HG02798 (cell line): ENCODE data around the gene HTR3B.

Experiments used
- ATAC-seq: cut with Tn5 transposase; IDR thresholded peaks from one replicate; pipeline ENCODE4 v1.9.1; 2021; ENCODE audit warnings: mild to moderate bottlenecking; ENCODE audit not compliant: unreplicated experiment, poor library complexity

The HTR3B gene

DNA sequence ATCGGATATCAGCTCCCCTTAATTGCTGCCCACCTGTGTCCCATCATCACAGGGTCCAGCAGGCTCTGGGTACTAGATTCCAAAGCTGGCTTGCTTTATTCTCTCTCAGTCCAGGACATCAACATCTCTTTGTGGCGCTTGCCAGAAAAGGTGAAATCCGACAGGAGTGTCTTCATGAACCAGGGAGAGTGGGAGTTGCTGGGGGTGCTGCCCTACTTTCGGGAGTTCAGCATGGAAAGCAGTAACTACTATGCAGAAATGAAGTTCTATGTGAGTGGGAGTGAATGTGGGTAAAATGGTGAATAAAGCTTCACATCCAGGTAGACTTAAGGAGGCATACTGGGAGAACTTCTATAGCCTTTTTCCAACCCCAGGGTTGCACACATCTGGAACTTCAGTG lies 81.3 kb downstream of the HTR3B start:
- no peak for ATAC-seq

DNA sequence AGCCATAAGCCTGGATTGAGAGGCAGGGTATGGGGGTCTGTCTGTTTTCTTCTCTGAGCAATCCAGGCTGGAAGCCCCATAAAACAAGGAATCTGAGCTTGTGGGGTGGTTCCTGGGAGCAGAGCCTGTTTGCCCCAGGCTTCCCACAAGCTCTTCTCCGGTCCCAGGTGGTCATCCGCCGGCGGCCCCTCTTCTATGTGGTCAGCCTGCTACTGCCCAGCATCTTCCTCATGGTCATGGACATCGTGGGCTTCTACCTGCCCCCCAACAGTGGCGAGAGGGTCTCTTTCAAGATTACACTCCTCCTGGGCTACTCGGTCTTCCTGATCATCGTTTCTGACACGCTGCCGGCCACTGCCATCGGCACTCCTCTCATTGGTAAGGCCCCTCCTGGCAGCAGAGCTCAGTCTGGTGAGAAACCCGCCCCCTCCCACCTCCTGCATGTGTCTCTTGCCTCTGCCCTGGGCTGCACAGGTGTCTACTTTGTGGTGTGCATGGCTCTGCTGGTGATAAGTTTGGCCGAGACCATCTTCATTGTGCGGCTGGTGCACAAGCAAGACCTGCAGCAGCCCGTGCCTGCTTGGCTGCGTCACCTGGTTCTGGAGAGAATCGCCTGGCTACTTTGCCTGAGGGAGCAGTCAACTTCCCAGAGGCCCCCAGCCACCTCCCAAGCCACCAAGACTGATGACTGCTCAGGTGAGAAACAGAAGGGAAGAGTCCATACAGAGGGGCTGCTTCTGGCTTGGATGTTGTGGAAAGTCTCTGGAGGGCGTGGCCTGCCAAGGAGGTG lies 82.0 kb downstream of the HTR3B start:
- ATAC-seq = no peak

- ATAC-seq = no peak
Observed at GRCh38 chr11:113989381-113989780, 84.8 kb downstream of the HTR3B start.

GRCh38 chr11:113989916-113990315 lies 85.3 kb downstream of the HTR3B start:
- ATAC-seq = no peak

- no peak for ATAC-seq
Observed at GRCh38 chr11:113991170-113991569, 86.6 kb downstream of the HTR3B start.

DNA sequence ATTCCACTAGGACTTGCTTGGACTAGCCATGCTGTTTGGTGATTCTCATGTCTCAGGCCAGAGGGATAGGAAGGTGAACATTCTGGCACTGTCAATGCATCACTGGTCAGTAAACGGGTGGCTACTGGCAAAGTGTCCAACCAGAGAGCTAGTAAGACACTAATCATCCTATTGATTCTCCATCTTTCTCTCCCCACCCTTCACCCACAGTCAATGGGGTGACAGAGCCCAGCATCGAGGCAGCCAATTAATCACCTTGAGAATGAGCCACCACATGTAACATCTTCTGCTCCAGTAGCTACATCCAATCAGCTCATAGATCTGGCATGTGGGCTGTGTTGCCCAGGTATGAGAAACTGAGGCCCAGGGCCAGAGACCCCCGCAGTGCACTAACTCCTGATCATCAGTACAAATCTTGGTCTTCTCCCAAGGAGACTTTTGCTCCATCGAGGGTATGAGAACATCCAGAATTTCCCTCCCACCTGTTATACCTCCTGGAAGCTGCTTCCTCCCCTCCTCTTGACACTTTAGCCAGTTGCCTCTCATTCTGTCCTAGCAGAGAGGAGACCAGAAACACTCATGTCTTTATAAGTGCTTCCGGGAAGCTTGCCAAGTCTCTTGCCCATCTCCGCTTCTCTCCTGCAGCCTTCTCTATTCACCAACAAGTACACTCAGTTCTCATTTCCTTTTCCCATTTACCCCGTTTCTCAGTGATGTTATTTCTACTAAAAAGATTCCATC lies 87.3 kb downstream of the HTR3B start:
- no peak for ATAC-seq

GRCh38 chr11:113992459-113993110 lies 88.0 kb downstream of the HTR3B start:
- no peak for ATAC-seq

DNA sequence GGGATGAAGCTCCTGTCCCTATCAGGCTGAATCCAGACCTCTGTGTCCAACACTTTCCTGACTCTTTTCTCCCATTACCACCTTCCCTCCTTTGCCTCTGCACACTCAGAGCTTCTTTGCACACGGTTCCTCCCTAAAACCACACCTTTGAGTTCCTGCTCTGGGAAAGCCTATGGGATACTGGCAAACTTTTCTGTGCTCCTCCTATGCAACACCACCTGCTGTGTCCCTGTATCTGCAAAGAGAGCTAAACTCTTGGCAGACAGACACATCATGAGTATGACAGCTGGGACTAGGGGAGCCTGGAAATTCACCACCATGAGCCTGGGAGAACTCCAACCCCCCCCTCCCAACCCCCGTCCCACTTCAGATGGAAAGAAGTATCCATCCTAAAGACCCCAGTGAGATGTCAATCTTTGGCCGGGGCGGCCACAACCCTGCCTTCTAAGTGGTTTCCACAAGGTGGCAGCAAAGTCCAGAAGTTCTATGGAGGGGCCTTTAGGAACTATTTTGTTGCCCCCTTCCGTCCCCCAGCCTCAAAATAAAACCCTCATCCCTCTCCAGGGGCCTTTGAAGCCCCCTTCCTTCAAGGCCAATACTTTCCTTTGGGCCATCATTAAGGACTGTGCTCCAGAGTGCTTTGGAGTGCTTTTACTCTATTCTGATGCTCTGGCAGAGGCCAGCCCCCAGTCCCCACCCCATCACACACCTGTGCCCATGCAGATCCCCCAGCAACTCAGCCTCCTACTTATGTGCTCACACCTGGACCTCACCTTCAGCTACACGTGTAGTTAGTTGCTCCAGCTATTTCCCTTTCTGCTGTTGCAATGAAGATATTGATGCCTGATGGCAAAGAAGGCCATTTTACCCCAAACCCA lies 89.7 kb downstream of the HTR3B start:
- no peak for ATAC-seq
